Stimulated activated CD4-positive, alpha-beta T cell treated with anti-CD3 and anti-CD28 coated beads, TNF-alpha, amount 100 ng/mL, for 48 hours (primary cell): ENCODE results near the gene CRLF3.
"Not testable (repeated sequence)": the region's sequence is repeated elsewhere in the genome, so short reads cannot be mapped to it uniquely, and the experiment has no call there.

Experiments used
- DNase-seq, 3 donors: peaks; one replicate each; pipeline ENCODE4 v3.0.0-alpha.2; 2020; ENCODE audit warnings: low read depth in 3 of 3

The CRLF3 gene

GRCh38 chr17:30824356-30825145, at the start of gene CRLF3:
Gene CRLF3 (minus strand): TSS chr17:30824692. CDS start chr17:30824651, 41 bp downstream.
- peak; percentile 75 to 86 (median 86) for DNase-seq

GRCh38 chr17:30869005-30869404, 44.5 kb upstream of the CRLF3 start:
- no peak for DNase-seq

GRCh38 chr17:30864636-30865035, 40.1 kb upstream of the CRLF3 start:
- no peak for DNase-seq

- DNase-seq: no peak
These were observed 34.2 kb upstream of the CRLF3 start for GRCh38 chr17:30858556-30859250.

GRCh38 chr17:30854146-30854545, 29.7 kb upstream of the CRLF3 start:
- DNase-seq: no peak

GRCh38 chr17:30848021-30848420, 23.5 kb upstream of the CRLF3 start:
- DNase-seq: no peak

GRCh38 chr17:30840771-30841170, 16.3 kb upstream of the CRLF3 start:
- no peak for DNase-seq

- no peak for DNase-seq
These were observed 13.8 kb upstream of the CRLF3 start for GRCh38 chr17:30838202-30838807.

GRCh38 chr17:30832438-30833124, 8.1 kb upstream of the CRLF3 start:
- no peak for DNase-seq

- DNase-seq: peak; percentile 79 to 83 (median 80)
These were observed 7.4 kb upstream of the CRLF3 start, which contains the start of gene ATAD5 for GRCh38 chr17:30831663-30832437. Gene ATAD5 (plus strand): TSS chr17:30831966. CDS start chr17:30832348, 382 bp downstream.

GRCh38 chr17:30831257-30831656, 6.8 kb upstream of the CRLF3 start:
- no peak for DNase-seq

- no peak for DNase-seq
These were observed 4.5 kb upstream of the CRLF3 start for GRCh38 chr17:30829022-30829421.

- DNase-seq: no peak
These were observed 2.6 kb upstream of the CRLF3 start for GRCh38 chr17:30827082-30827481.

- DNase-seq: no peak
These were observed 513 bp downstream of the CRLF3 start for GRCh38 chr17:30824002-30824355.

GRCh38 chr17:30823421-30823820, 1.1 kb downstream of the CRLF3 start:
- DNase-seq: no peak

- not testable (repeated sequence) for DNase-seq
These were observed 1.6 kb downstream of the CRLF3 start for GRCh38 chr17:30822919-30823318.

GRCh38 chr17:30821871-30822723, 2.4 kb downstream of the CRLF3 start:
- no peak for DNase-seq

GRCh38 chr17:30819971-30820705, 4.4 kb downstream of the CRLF3 start:
- no peak for DNase-seq

- DNase-seq: no peak
These were observed 8.3 kb downstream of the CRLF3 start for GRCh38 chr17:30816165-30816564.

GRCh38 chr17:30814860-30815259, 9.6 kb downstream of the CRLF3 start:
- not testable (repeated sequence) for DNase-seq
